ENCODE results near the gene ATP6V1G3. TPM values are rescaled to one million over a fixed set of nuclear protein-coding genes. Genes with fewer than 3 reads are reported as not detected.
"Not testable (repeated sequence)": the region's sequence is repeated elsewhere in the genome, so short reads cannot be mapped to it uniquely, and the experiment has no call there.

ATP6V1G3 gene
- total and polyA plus RNA-seq, 2 donors (not counting 1 experiment from before 2014, with no cell fraction given): not detected

DNA sequence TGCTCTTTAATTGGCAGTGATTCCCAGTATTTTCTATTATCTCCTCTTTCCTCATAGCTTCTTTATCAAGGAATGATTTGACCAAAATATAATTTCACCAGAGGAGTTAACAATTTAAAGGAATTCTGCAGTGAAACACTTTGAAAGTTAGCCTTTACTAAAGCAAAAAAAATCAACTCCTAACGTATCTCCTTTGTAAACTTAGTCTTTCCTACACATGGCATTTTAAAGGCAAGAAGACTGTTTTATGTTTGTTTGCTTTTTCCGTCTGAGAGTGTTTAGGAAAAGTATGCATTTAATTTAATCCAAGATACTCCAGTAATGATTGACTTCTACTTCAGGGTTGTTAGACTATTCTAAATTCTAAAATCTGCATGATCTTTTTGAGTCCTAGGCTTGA is 15.9 kb downstream of the ATP6V1G3 start:
- H3K79me2 ChIP-seq (ENCODE audit: control insufficient read depth, insufficient read depth, low read length): peaks cover 19% of the 10 kb centered on the region
- H4K20me1 ChIP-seq (ENCODE audit: control insufficient read depth, insufficient read depth, low read length, poor library complexity, severe bottlenecking): no peaks in the 10 kb centered on the region
- no peaks in the 10 kb centered on the region for H3K27me3 ChIP-seq (replicated peaks in 1 of 4; ENCODE audit: control extremely low read depth in 1 of 4, control insufficient read depth in 3 of 4, insufficient read depth in 4 of 4, low read length in 3 of 4)
- H3K4me3 Mint-ChIP-seq: peak overlapping the region; percentile 61
- H3K4me2 ChIP-seq (replicated peaks; ENCODE audit: low read depth, low read length, poor library complexity, severe bottlenecking): no peak overlapping the region
- H3K27me3 Mint-ChIP-seq: no peaks in the 10 kb centered on the region
- H3K36me3 ChIP-seq (replicated peaks in 1 of 2; ENCODE audit: control extremely low read depth in 1 of 2, control insufficient read depth in 1 of 2, extremely low read depth in 1 of 2, insufficient read depth in 2 of 2, low read length in 1 of 2): no peaks in the 10 kb centered on the region
- H3K4me1 Mint-ChIP-seq: peaks cover 42% of the 10 kb centered on the region
- no peak overlapping the region for H3K9ac ChIP-seq (ENCODE audit: low read length)
- peak overlapping the region; percentile 9 for H2AFZ ChIP-seq (ENCODE audit: insufficient read depth, low read depth, low read length, poor library complexity, severe bottlenecking)
- TF ChIP-seq, protein P1, sequence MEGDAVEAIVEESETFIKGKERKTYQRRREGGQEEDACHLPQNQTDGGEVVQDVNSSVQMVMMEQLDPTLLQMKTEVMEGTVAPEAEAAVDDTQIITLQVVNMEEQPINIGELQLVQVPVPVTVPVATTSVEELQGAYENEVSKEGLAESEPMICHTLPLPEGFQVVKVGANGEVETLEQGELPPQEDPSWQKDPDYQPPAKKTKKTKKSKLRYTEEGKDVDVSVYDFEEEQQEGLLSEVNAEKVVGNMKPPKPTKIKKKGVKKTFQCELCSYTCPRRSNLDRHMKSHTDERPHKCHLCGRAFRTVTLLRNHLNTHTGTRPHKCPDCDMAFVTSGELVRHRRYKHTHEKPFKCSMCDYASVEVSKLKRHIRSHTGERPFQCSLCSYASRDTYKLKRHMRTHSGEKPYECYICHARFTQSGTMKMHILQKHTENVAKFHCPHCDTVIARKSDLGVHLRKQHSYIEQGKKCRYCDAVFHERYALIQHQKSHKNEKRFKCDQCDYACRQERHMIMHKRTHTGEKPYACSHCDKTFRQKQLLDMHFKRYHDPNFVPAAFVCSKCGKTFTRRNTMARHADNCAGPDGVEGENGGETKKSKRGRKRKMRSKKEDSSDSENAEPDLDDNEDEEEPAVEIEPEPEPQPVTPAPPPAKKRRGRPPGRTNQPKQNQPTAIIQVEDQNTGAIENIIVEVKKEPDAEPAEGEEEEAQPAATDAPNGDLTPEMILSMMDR (IDR thresholded peaks at IDR 0.05): no peak
- no peak for TF ChIP-seq EZH2 (IDR thresholded peaks at IDR 0.05; ENCODE audit: borderline replicate concordance, insufficient read depth, low read depth, low read length, poor library complexity, severe bottlenecking)
- no CpG with 5 or more reads among the region's 2 CpGs for WGBS (ENCODE audit: insufficient coverage)
- ChIA-PET CTCF (interaction anchor here (1.3 to 3.5 kb wide), 3 partner anchors 97 to 165 kb away, joined by 3 to 13 read pairs (median 7); no protein-coding TSS in a partner anchor), POLR2A (no interaction called here)
- no peaks in the 10 kb centered on the region for H3K9me3 Mint-ChIP-seq (ENCODE audit: insufficient read depth)
- H3K4me1 ChIP-seq (ENCODE audit: control insufficient read depth in 2 of 2, insufficient read depth in 2 of 2, low read length in 2 of 2): peaks cover 14 to 30% of the 10 kb centered on the region in 2 donors
- no peak for DNase-seq
- ATAC-seq (ENCODE audit: low read depth): no peak
- no peak overlapping the region for H3K4me3 ChIP-seq (ENCODE audit: control extremely low read depth in 1 of 5, extremely low read depth in 1 of 5, insufficient read depth in 1 of 5, low read depth in 2 of 5, low read length in 4 of 5)
- no peak overlapping the region for H3K27ac ChIP-seq (ENCODE audit: low read length in 2 of 2)
- intact Hi-C loops (cut with micrococcal nuclease): loop anchor here (5.0 kb wide), 1 partner anchor 33 kb away; no protein-coding TSS in a partner anchor
- H3K27ac Mint-ChIP-seq: peak overlapping the region; percentile 74
- no peaks in the 10 kb centered on the region for H3K9me3 ChIP-seq (ENCODE audit: control extremely low read depth in 1 of 3, control insufficient read depth in 2 of 3, insufficient read depth in 1 of 3, low read length in 2 of 3)

DNA sequence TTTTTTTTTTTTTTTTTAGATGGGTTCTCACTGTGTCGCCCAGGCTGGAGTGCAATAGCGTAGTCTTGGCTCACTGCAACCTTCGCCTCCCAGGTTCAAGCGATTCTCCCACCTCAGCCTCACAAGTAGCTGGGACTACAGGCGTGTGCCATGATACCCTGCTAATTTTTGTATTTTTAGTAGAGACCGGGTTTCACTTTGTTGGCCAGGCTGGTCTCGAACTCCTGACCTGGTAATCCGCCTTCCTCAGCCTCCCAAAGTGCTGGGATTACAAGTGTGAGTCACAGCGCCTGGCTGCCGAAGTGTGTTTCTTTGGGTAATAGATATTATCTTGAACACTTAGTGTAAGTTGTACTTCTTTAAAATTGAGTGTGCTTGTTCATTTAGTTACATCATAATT is 16.4 kb downstream of the ATP6V1G3 start:
- peak overlapping the region in 1 of 5 experiments; percentile 51 for H3K4me3 ChIP-seq (ENCODE audit: control extremely low read depth in 1 of 5, extremely low read depth in 1 of 5, insufficient read depth in 1 of 5, low read depth in 2 of 5, low read length in 4 of 5)
- peaks cover 19% of the 10 kb centered on the region for H3K79me2 ChIP-seq (ENCODE audit: control insufficient read depth, insufficient read depth, low read length)
- DNase-seq; H3K27ac ChIP-seq (ENCODE audit: low read length in 2 of 2); H4K20me1 ChIP-seq (ENCODE audit: control insufficient read depth, insufficient read depth, low read length, poor library complexity, severe bottlenecking); H3K27me3 ChIP-seq (replicated peaks in 1 of 4; ENCODE audit: control extremely low read depth in 1 of 4, control insufficient read depth in 3 of 4, insufficient read depth in 4 of 4, low read length in 3 of 4); ATAC-seq (ENCODE audit: low read depth); H3K9me3 Mint-ChIP-seq (ENCODE audit: insufficient read depth); H3K27me3 Mint-ChIP-seq; H3K36me3 ChIP-seq (replicated peaks in 1 of 2; ENCODE audit: control extremely low read depth in 1 of 2, control insufficient read depth in 1 of 2, extremely low read depth in 1 of 2, insufficient read depth in 2 of 2, low read length in 1 of 2); H3K9ac ChIP-seq (ENCODE audit: low read length); POLR2A ChIA-PET; H3K9me3 ChIP-seq (ENCODE audit: control extremely low read depth in 1 of 3, control insufficient read depth in 2 of 3, insufficient read depth in 1 of 3, low read length in 2 of 3): not testable (repeated sequence)
- peak overlapping the region; percentile 61 for H3K4me3 Mint-ChIP-seq
- CTCF ChIA-PET: interaction anchor here (1.3 to 3.5 kb wide), 3 partner anchors 97 to 165 kb away, joined by 3 to 13 read pairs (median 7); no protein-coding TSS in a partner anchor
- 93% methylated on average over 3 of the region's 10 CpGs for WGBS (ENCODE audit: insufficient coverage)
- H3K4me2 ChIP-seq (replicated peaks; ENCODE audit: low read depth, low read length, poor library complexity, severe bottlenecking): peak overlapping the region; percentile 71
- peaks cover 18 to 30% of the 10 kb centered on the region in 2 donors for H3K4me1 ChIP-seq (ENCODE audit: control insufficient read depth in 2 of 2, insufficient read depth in 2 of 2, low read length in 2 of 2)
- H3K4me1 Mint-ChIP-seq: peaks cover 44% of the 10 kb centered on the region
- peak overlapping the region; percentile 9 for H2AFZ ChIP-seq (ENCODE audit: insufficient read depth, low read depth, low read length, poor library complexity, severe bottlenecking)
- peak overlapping the region; percentile 74 for H3K27ac Mint-ChIP-seq
- intact Hi-C loops (cut with micrococcal nuclease): loop anchor here (5.0 kb wide), 1 partner anchor 33 kb away; no protein-coding TSS in a partner anchor

Data from B cell (primary cell).